ENCODE measurements around the gene TMCC1.

TMCC1 gene

GRCh38 chr3:129599607-129600006 is 293.9 kb downstream of the TMCC1 start:
- Histone ChIP-seq H3K27me3 (ENCODE audit: control insufficient read depth in 1 of 2, insufficient read depth in 1 of 2, low read length in 2 of 2) (no peaks in the 10 kb centered on the region), H2BK15ac (ENCODE audit: low read depth, poor library complexity, severe bottlenecking) (peak overlapping the region; percentile 87), H3K18ac (ENCODE audit: low read depth in 1 of 2, low read length in 2 of 2) (peak overlapping the region; percentile 97 to 98), H2BK120ac (ENCODE audit: low read depth, low read length) (peak overlapping the region; percentile 91), H3K4me3 (ENCODE audit: insufficient read depth in 1 of 2, low read depth in 1 of 2, low read length in 2 of 2) (no peak overlapping the region), H3K4ac (ENCODE audit: low read depth in 1 of 2, low read length in 2 of 2) (peak overlapping the region; percentile 94 to 96), H3K23ac (ENCODE audit: low read length in 2 of 2) (no peak overlapping the region), H4K8ac (ENCODE audit: low read length) (peak overlapping the region; percentile 92), H3K4me2 (ENCODE audit: low read length, poor library complexity, severe bottlenecking) (peak overlapping the region; percentile 25), H2BK12ac (ENCODE audit: low read length in 2 of 2) (peak overlapping the region; percentile 95 to 96), H3K27ac (ENCODE audit: low read length, poor library complexity, severe bottlenecking) (peak overlapping the region; percentile 81), H3K9me3 (ENCODE audit: control insufficient read depth, low read length) (no peaks in the 10 kb centered on the region), H2AFZ (ENCODE audit: low read depth, low read length) (no peak overlapping the region), H2AK5ac (ENCODE audit: low read length, severe bottlenecking) (peak overlapping the region; percentile 85), H3K79me1 (replicated peaks; ENCODE audit: low read length, poor library complexity, severe bottlenecking) (no peaks in the 10 kb centered on the region), H4K91ac (ENCODE audit: low read length) (peak overlapping the region; percentile 100), H3K9ac (ENCODE audit: low read length) (peak overlapping the region; percentile 66), H3K14ac (ENCODE audit: low read length in 2 of 2) (peak overlapping the region; percentile 25 to 91), H2BK5ac (ENCODE audit: low read depth, low read length, poor library complexity, severe bottlenecking) (no peak overlapping the region), H3K36me3 (ENCODE audit: control insufficient read depth in 1 of 2, insufficient read depth in 2 of 2, low read depth in 1 of 2, low read length in 2 of 2) (peaks cover 0 to 26% of the 10 kb centered on the region in 2 experiments), H3K4me1 (ENCODE audit: control insufficient read depth, insufficient read depth, low read depth, low read length) (peaks cover 86% of the 10 kb centered on the region)
- DNase-seq, result peak; percentile 93
- 21% methylated on average over 5 of the region's 5 CpGs for WGBS

GRCh38 chr3:129599073-129599472 is 294.4 kb downstream of the TMCC1 start:
- H3K18ac ChIP-seq (ENCODE audit: low read depth in 1 of 2, low read length in 2 of 2), result peak overlapping the region; percentile 92 to 98
- peak overlapping the region; percentile 66 for H3K9ac ChIP-seq (ENCODE audit: low read length)
- WGBS, result 81% methylated on average over 12 of the region's 19 CpGs
- H3K4me2 ChIP-seq (ENCODE audit: low read length, poor library complexity, severe bottlenecking), result no peak overlapping the region
- peak overlapping the region in 1 of 2 experiments; percentile 35 for H3K23ac ChIP-seq (ENCODE audit: low read length in 2 of 2)
- H4K91ac ChIP-seq (ENCODE audit: low read length), result peak overlapping the region; percentile 98
- peak overlapping the region; percentile 69 to 96 for H2BK12ac ChIP-seq (ENCODE audit: low read length in 2 of 2)
- no peak overlapping the region for H2BK5ac ChIP-seq (ENCODE audit: low read depth, low read length, poor library complexity, severe bottlenecking)
- no peak overlapping the region for H2AFZ ChIP-seq (ENCODE audit: low read depth, low read length)
- no peaks in the 10 kb centered on the region for H3K79me1 ChIP-seq (replicated peaks; ENCODE audit: low read length, poor library complexity, severe bottlenecking)
- peak overlapping the region; percentile 87 for H2BK15ac ChIP-seq (ENCODE audit: low read depth, poor library complexity, severe bottlenecking)
- peak overlapping the region; percentile 83 for H4K8ac ChIP-seq (ENCODE audit: low read length)
- peaks cover 0 to 25% of the 10 kb centered on the region in 2 experiments for H3K36me3 ChIP-seq (ENCODE audit: control insufficient read depth in 1 of 2, insufficient read depth in 2 of 2, low read depth in 1 of 2, low read length in 2 of 2)
- no peak overlapping the region for H3K4me3 ChIP-seq (ENCODE audit: insufficient read depth in 1 of 2, low read depth in 1 of 2, low read length in 2 of 2)
- H3K9me3 ChIP-seq (ENCODE audit: control insufficient read depth, low read length), result no peaks in the 10 kb centered on the region
- peak overlapping the region; percentile 78 to 96 for H3K4ac ChIP-seq (ENCODE audit: low read depth in 1 of 2, low read length in 2 of 2)
- H3K14ac ChIP-seq (ENCODE audit: low read length in 2 of 2), result peak overlapping the region in 1 of 2 experiments; percentile 89
- peak; percentile 23 for DNase-seq
- peak overlapping the region; percentile 81 for H3K27ac ChIP-seq (ENCODE audit: low read length, poor library complexity, severe bottlenecking)
- peaks cover 85% of the 10 kb centered on the region for H3K4me1 ChIP-seq (ENCODE audit: control insufficient read depth, insufficient read depth, low read depth, low read length)
- peak overlapping the region; percentile 83 for H2AK5ac ChIP-seq (ENCODE audit: low read length, severe bottlenecking)
- H3K27me3 ChIP-seq (ENCODE audit: control insufficient read depth in 1 of 2, insufficient read depth in 1 of 2, low read length in 2 of 2), result no peaks in the 10 kb centered on the region
- H2BK120ac ChIP-seq (ENCODE audit: low read depth, low read length), result peak overlapping the region; percentile 91

GRCh38 chr3:129598484-129598883 is 295.0 kb downstream of the TMCC1 start:
- Histone ChIP-seq H3K4me1 (ENCODE audit: control insufficient read depth, insufficient read depth, low read depth, low read length) (peaks cover 83% of the 10 kb centered on the region), H2AFZ (ENCODE audit: low read depth, low read length) (no peak overlapping the region), H3K9me3 (ENCODE audit: control insufficient read depth, low read length) (no peaks in the 10 kb centered on the region), H3K27ac (ENCODE audit: low read length, poor library complexity, severe bottlenecking) (peak overlapping the region; percentile 96), H2BK5ac (ENCODE audit: low read depth, low read length, poor library complexity, severe bottlenecking) (no peak overlapping the region), H3K36me3 (ENCODE audit: control insufficient read depth in 1 of 2, insufficient read depth in 2 of 2, low read depth in 1 of 2, low read length in 2 of 2) (peaks cover 0 to 22% of the 10 kb centered on the region in 2 experiments), H3K14ac (ENCODE audit: low read length in 2 of 2) (peak overlapping the region in 1 of 2 experiments; percentile 26), H4K8ac (ENCODE audit: low read length) (peak overlapping the region; percentile 74), H3K79me1 (replicated peaks; ENCODE audit: low read length, poor library complexity, severe bottlenecking) (no peaks in the 10 kb centered on the region), H3K27me3 (ENCODE audit: control insufficient read depth in 1 of 2, insufficient read depth in 1 of 2, low read length in 2 of 2) (no peaks in the 10 kb centered on the region), H2AK5ac (ENCODE audit: low read length, severe bottlenecking) (peak overlapping the region; percentile 49), H4K91ac (ENCODE audit: low read length) (peak overlapping the region; percentile 98), H2BK120ac (ENCODE audit: low read depth, low read length) (peak overlapping the region; percentile 45), H3K4me2 (ENCODE audit: low read length, poor library complexity, severe bottlenecking) (no peak overlapping the region), H3K4me3 (ENCODE audit: insufficient read depth in 1 of 2, low read depth in 1 of 2, low read length in 2 of 2) (no peak overlapping the region), H2BK12ac (ENCODE audit: low read length in 2 of 2) (peak overlapping the region; percentile 60 to 98), H3K18ac (ENCODE audit: low read depth in 1 of 2, low read length in 2 of 2) (peak overlapping the region; percentile 96 to 97), H2BK15ac (ENCODE audit: low read depth, poor library complexity, severe bottlenecking) (peak overlapping the region; percentile 76), H3K9ac (ENCODE audit: low read length) (peak overlapping the region; percentile 86), H3K23ac (ENCODE audit: low read length in 2 of 2) (peak overlapping the region in 1 of 2 experiments; percentile 61), H3K4ac (ENCODE audit: low read depth in 1 of 2, low read length in 2 of 2) (peak overlapping the region; percentile 80 to 96)
- DNase-seq, result no peak
- WGBS, result 82% methylated on average over 10 of the region's 11 CpGs

GRCh38 chr3:129598000-129598381 is 295.5 kb downstream of the TMCC1 start:
- Histone ChIP-seq H3K4me2 (ENCODE audit: low read length, poor library complexity, severe bottlenecking) (no peak overlapping the region), H3K4me3 (ENCODE audit: insufficient read depth in 1 of 2, low read depth in 1 of 2, low read length in 2 of 2) (peak overlapping the region in 1 of 2 experiments; percentile 67), H3K36me3 (ENCODE audit: control insufficient read depth in 1 of 2, insufficient read depth in 2 of 2, low read depth in 1 of 2, low read length in 2 of 2) (peaks cover 0 to 22% of the 10 kb centered on the region in 2 experiments), H3K9me3 (ENCODE audit: control insufficient read depth, low read length) (no peaks in the 10 kb centered on the region), H3K79me1 (replicated peaks; ENCODE audit: low read length, poor library complexity, severe bottlenecking) (no peaks in the 10 kb centered on the region), H2BK15ac (ENCODE audit: low read depth, poor library complexity, severe bottlenecking) (peak overlapping the region; percentile 91), H3K4ac (ENCODE audit: low read depth in 1 of 2, low read length in 2 of 2) (peak overlapping the region; percentile 95 to 96), H2BK120ac (ENCODE audit: low read depth, low read length) (peak overlapping the region; percentile 95), H2AFZ (ENCODE audit: low read depth, low read length) (no peak overlapping the region), H2BK12ac (ENCODE audit: low read length in 2 of 2) (peak overlapping the region; percentile 60 to 98), H3K14ac (ENCODE audit: low read length in 2 of 2) (peak overlapping the region in 1 of 2 experiments; percentile 80), H3K27me3 (ENCODE audit: control insufficient read depth in 1 of 2, insufficient read depth in 1 of 2, low read length in 2 of 2) (no peaks in the 10 kb centered on the region), H3K23ac (ENCODE audit: low read length in 2 of 2) (peak overlapping the region in 1 of 2 experiments; percentile 51), H4K8ac (ENCODE audit: low read length) (peak overlapping the region; percentile 74), H3K9ac (ENCODE audit: low read length) (peak overlapping the region; percentile 86), H4K91ac (ENCODE audit: low read length) (peak overlapping the region; percentile 98), H2BK5ac (ENCODE audit: low read depth, low read length, poor library complexity, severe bottlenecking) (no peak overlapping the region), H2AK5ac (ENCODE audit: low read length, severe bottlenecking) (peak overlapping the region; percentile 62), H3K4me1 (ENCODE audit: control insufficient read depth, insufficient read depth, low read depth, low read length) (peaks cover 84% of the 10 kb centered on the region), H3K27ac (ENCODE audit: low read length, poor library complexity, severe bottlenecking) (peak overlapping the region; percentile 96), H3K18ac (ENCODE audit: low read depth in 1 of 2, low read length in 2 of 2) (peak overlapping the region; percentile 96 to 97)
- 27% methylated on average over 5 of the region's 5 CpGs for WGBS
- peak; percentile 70 for DNase-seq
